ENCODE data around the gene MORN1. TPM values are rescaled to one million over a fixed set of nuclear protein-coding genes. Genes with fewer than 3 reads are reported as not detected.
"Not testable (repeated sequence)": the region's sequence is repeated elsewhere in the genome, so short reads cannot be mapped to it uniquely, and the experiment has no call there.

MORN1 gene
- total RNA-seq, 2 experiments from 2014 or later = 5.9 to 6.6 TPM

DNA sequence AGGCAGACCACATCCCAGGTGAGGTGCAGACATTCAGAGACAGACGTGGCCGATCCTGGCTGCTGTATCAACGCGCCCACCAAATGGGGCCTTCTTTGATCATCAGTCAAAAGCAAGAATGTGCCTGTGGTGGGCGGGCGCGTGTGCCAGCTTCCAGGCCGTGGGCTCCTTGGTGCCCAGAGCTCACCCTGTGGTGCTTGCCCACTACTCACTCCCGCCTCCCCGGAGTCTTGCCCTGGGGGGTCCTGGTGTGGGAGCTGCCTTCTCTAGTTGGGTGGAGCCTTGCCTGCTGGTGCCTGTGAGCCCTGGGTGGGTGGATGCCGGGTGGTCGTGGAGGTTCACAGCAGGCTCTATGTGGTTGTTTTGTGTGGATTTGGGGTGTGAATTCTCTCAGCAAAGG lies 92.7 kb downstream of the MORN1 start:
- Mint-ChIP-seq H3K4me3 (peak overlapping the region; percentile 35), H3K4me1 (ENCODE audit: low read depth) (peaks cover 75% of the 10 kb centered on the region)
- intact Hi-C loops (cut with micrococcal nuclease) = no loop called here

DNA sequence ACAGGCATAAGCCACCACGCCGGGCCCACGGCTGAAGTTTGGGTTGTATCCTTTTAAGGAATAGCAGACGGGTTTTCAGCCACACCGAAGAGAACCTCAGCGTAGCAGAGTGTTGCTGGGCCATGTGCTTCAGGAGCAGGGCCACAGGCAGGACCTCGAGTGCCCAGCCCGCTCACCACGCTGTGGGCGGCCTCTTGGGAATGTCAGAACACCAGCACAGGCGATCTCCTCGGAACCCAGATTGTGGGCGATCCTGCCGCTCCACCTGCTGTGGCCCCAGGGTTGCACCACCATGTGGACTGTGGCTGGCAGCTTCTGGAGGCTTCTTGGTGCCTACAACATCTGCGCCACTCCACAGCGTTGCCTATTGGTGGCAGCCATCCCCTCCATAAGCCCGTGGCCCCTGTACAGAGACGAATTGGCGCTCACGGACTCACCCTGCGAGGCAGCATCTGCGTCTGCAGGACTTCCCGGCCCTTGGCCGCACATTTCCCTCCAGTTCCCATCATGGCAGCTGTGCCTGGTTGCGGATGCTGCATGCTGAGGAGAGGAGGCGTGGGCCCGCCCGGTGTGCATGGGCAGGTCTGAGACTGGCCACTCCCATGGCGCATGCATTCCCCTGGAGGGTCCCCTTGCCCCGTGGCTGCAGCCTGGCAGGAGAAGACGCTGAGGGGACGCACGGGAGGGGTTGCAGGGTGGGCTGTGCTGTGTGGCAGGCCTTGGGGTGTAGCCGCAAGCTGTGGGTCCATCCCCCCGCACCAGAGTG lies 93.9 kb downstream of the MORN1 start:
- POLR2A ChIA-PET = no interaction called here
- intact Hi-C loops (cut with micrococcal nuclease) = no loop called here
- no peak for DNase-seq

More for the DNA sequence above, 92.7 kb downstream of the MORN1 start:
- TF ChIP-seq, protein P1, sequence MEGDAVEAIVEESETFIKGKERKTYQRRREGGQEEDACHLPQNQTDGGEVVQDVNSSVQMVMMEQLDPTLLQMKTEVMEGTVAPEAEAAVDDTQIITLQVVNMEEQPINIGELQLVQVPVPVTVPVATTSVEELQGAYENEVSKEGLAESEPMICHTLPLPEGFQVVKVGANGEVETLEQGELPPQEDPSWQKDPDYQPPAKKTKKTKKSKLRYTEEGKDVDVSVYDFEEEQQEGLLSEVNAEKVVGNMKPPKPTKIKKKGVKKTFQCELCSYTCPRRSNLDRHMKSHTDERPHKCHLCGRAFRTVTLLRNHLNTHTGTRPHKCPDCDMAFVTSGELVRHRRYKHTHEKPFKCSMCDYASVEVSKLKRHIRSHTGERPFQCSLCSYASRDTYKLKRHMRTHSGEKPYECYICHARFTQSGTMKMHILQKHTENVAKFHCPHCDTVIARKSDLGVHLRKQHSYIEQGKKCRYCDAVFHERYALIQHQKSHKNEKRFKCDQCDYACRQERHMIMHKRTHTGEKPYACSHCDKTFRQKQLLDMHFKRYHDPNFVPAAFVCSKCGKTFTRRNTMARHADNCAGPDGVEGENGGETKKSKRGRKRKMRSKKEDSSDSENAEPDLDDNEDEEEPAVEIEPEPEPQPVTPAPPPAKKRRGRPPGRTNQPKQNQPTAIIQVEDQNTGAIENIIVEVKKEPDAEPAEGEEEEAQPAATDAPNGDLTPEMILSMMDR (IDR thresholded peaks at IDR 0.05) = no peak
- peaks cover 12% of the 10 kb centered on the region for H3K36me3 Mint-ChIP-seq (ENCODE audit: low read depth)
- H3K27ac Mint-ChIP-seq = peak overlapping the region; percentile 76
- CTCF ChIA-PET = interaction anchor here (1.0 to 3.6 kb wide), 6 partner anchors 7 to 104 kb away, joined by 3 to 15 read pairs (median 7); partner anchors contain the start of gene FAAP20
- DNase-seq = no peak
- no peaks in the 10 kb centered on the region for H3K27me3 Mint-ChIP-seq
- H3K9me3 Mint-ChIP-seq = no peaks in the 10 kb centered on the region
- ATAC-seq = no peak
- POLR2A ChIA-PET = interaction anchor here (0.8 to 1.6 kb wide), 4 partner anchors 10 to 71 kb away, joined by 3 to 8 read pairs (median 4); partner anchors contain the start of gene SKI

DNA sequence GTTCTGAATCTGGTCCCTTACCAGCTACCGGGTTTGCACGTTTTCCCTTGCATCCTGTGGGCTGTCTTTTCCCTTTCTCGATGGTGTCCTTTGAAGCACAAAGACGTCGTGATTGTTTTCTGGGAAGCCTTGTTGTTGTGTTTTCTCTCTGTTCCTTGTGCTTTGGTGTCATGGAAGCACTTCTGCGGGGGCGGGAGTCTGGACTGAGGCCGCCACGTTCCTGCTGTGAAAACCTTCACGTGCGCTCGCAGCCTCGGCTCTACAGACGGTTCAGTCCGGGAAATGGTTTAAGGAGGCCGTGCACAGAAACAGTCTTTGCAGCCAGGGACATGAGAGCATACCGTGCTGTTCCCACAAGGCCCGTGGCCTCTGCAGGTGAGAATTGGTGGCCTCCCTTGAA lies 94.7 kb downstream of the MORN1 start:
- H3K4me1 Mint-ChIP-seq (ENCODE audit: low read depth) = peaks cover 79% of the 10 kb centered on the region
- intact Hi-C loops (cut with micrococcal nuclease) = no loop called here
- ChIA-PET POLR2A (no interaction called here), CTCF (no interaction called here)
- no peaks in the 10 kb centered on the region for H3K9me3 Mint-ChIP-seq
- DNase-seq = no peak
- H3K27me3 Mint-ChIP-seq = no peaks in the 10 kb centered on the region
- no peak for ATAC-seq
- no peak overlapping the region for H3K4me3 Mint-ChIP-seq
- H3K36me3 Mint-ChIP-seq (ENCODE audit: low read depth) = peaks cover 5% of the 10 kb centered on the region
- TF ChIP-seq, protein P1 (IDR thresholded peaks at IDR 0.05) = no peak
- H3K27ac Mint-ChIP-seq = no peak overlapping the region

More for the DNA sequence above, 93.9 kb downstream of the MORN1 start:
- H3K27ac Mint-ChIP-seq = no peak overlapping the region
- H3K4me1 Mint-ChIP-seq (ENCODE audit: low read depth) = peaks cover 77% of the 10 kb centered on the region
- TF ChIP-seq, protein P1 (IDR thresholded peaks at IDR 0.05) = no peak
- H3K9me3 Mint-ChIP-seq = no peaks in the 10 kb centered on the region
- no peak for ATAC-seq
- H3K36me3 Mint-ChIP-seq (ENCODE audit: low read depth) = peaks cover 5% of the 10 kb centered on the region
- CTCF ChIA-PET = interaction anchor here (2.8 to 3.6 kb wide), 2 partner anchors 18 to 102 kb away, joined by 9 to 15 read pairs; partner anchors contain the start of gene FAAP20
- no peak overlapping the region for H3K4me3 Mint-ChIP-seq
- H3K27me3 Mint-ChIP-seq = no peaks in the 10 kb centered on the region

DNA sequence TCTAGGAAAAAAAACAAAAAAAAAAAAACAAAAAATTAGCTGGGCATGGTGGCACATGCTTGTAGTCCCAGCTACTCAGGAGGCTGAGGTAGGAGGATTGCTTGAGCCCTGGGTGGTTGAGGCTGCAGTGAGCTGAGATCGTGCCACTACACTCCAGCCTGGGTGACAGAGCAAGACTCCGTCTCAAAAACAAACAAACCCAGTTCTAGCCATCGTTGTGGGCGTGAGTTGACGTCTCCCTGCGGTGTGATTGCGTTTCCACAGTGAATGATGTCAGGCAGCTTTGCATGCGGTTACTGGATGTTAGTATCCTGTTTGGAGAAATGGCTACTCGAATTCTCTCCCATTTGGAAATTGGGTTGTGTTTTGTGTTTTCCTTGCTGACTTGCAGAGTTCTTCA lies 95.1 kb downstream of the MORN1 start:
- POLR2A ChIA-PET; ATAC-seq; H3K27ac Mint-ChIP-seq; H3K4me3 Mint-ChIP-seq; DNase-seq; H3K27me3 Mint-ChIP-seq; H3K36me3 Mint-ChIP-seq (ENCODE audit: low read depth); intact Hi-C loops (cut with micrococcal nuclease); CTCF ChIA-PET; H3K9me3 Mint-ChIP-seq: not testable (repeated sequence)
- peaks cover 80% of the 10 kb centered on the region for H3K4me1 Mint-ChIP-seq (ENCODE audit: low read depth)

- DNase-seq (no peak), ATAC-seq (no peak)
- Mint-ChIP-seq H3K4me3 (no peak overlapping the region), H3K27ac (peak overlapping the region; percentile 23), H3K4me1 (ENCODE audit: low read depth) (peaks cover 87% of the 10 kb centered on the region), H3K27me3 (no peaks in the 10 kb centered on the region), H3K36me3 (ENCODE audit: low read depth) (peaks cover 5% of the 10 kb centered on the region), H3K9me3 (no peaks in the 10 kb centered on the region)
- intact Hi-C loops (cut with micrococcal nuclease) = no loop called here
- TF ChIP-seq, protein P1 (IDR thresholded peaks at IDR 0.05) = no peak
- ChIA-PET POLR2A (interaction anchor here (1.0 kb wide), 1 partner anchor 39 kb away, joined by 4 read pairs; no protein-coding TSS in a partner anchor), CTCF (no interaction called here)
These were observed 95.8 kb downstream of the MORN1 start for GRCh38 chr1:2295526-2295925.

All from activated CD8-positive, alpha-beta T cell treated with anti-CD3 and anti-CD28 coated beads for 36 hours (primary cell).